Measurements from ENCODE around the gene SLC66A1.
A peak's percentile ranks its signal among the peaks of the same experiment; 100 is the strongest.

Gene SLC66A1

DNA sequence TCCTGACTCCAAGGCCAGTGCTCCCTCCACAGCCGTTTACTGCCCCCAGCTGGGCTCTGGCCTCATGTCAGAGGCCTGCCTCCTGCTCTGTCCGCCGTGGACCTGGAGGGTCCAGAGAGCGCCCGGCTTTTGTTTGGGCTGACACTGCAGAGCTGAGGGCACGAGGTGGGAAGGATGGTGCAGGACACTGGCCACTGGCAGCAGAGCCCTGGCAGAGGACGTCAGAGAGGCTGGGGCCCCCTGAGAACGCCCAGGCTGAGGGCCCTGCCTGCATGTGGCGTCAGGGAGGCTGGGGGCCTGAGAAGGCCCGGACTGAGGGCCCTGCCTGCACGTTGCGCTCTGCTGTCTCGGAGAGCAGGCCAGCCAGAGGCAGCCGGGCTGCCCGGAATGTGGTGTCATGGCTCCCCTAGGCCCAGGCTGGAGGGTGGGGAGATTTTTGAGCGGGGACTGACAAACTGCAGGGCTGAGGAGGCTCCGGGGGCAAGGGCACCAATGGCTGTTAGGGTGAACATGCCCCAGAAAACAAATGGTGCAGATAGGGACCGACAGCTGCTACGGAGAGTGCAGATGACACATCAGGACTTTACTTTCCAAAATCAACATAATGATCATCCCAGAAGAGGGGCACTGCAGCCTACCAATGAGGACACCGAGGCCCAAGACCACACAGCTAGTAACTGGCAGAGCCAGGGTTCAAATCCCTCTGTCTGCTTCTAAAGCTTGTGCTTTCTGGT lies 31.7 kb downstream of the SLC66A1 start:
- Histone ChIP-seq H3K27ac (replicated peaks; ENCODE audit: low read length) (no peak overlapping the region), H2AK5ac (ENCODE audit: low read depth, low read length) (no peak overlapping the region), H2BK12ac (ENCODE audit: low read length) (no peak overlapping the region), H4K91ac (ENCODE audit: low read depth, low read length, poor library complexity) (no peak overlapping the region), H2AFZ (ENCODE audit: low read length) (no peak overlapping the region), H3K4me1 (ENCODE audit: control insufficient read depth in 2 of 2, insufficient read depth in 1 of 2, low read depth in 1 of 2, low read length in 2 of 2) (peaks cover 2 to 8% of the 10 kb centered on the region in 2 donors), H3K18ac (ENCODE audit: low read length) (no peak overlapping the region), H3K14ac (ENCODE audit: low read length) (no peak overlapping the region), H3K9ac (ENCODE audit: low read depth, low read length, poor library complexity) (no peak overlapping the region), H3K27me3 (ENCODE audit: control insufficient read depth in 3 of 3, insufficient read depth in 3 of 3, low read depth in 1 of 3, low read length in 3 of 3) (no peaks in the 10 kb centered on the region), H2BK15ac (ENCODE audit: low read length) (no peak overlapping the region), H3K79me1 (ENCODE audit: low read depth, low read length) (peaks cover 2% of the 10 kb centered on the region), H3K4ac (ENCODE audit: low read length) (no peak overlapping the region), H3K4me3 (ENCODE audit: low read length in 2 of 2) (no peak overlapping the region), H3K23ac (ENCODE audit: low read depth, low read length, poor library complexity) (peak overlapping the region; percentile 29), H2BK120ac (ENCODE audit: low read depth, low read length) (no peak overlapping the region), H4K8ac (ENCODE audit: low read depth, low read length) (no peak overlapping the region), H2BK5ac (ENCODE audit: low read length) (no peak overlapping the region), H3K9me3 (replicated peaks in 1 of 2; ENCODE audit: control insufficient read depth in 2 of 2, insufficient read depth in 1 of 2, low read depth in 1 of 2, low read length in 2 of 2) (no peaks in the 10 kb centered on the region), H3K36me3 (replicated peaks in 1 of 2; ENCODE audit: control insufficient read depth in 2 of 2, insufficient read depth in 2 of 2, low read length in 2 of 2) (peaks cover 32 to 71% of the 10 kb centered on the region in 2 donors), H3K4me2 (ENCODE audit: insufficient read depth, low read length, poor library complexity, severe bottlenecking) (no peak overlapping the region)
- no peak for DNase-seq (ENCODE audit: low spot score)
- WGBS, 2 donors (ENCODE audit: extremely low coverage in 2 of 2, insufficient read length in 2 of 2, insufficient replicate concordance in 1 of 2) = no CpG with 5 or more reads among the region's 20 CpGs

- DNase-seq (ENCODE audit: low spot score) = peak; percentile 35
- H3K4me1 ChIP-seq (ENCODE audit: control insufficient read depth in 2 of 2, insufficient read depth in 1 of 2, low read depth in 1 of 2, low read length in 2 of 2) = peaks cover 2 to 5% of the 10 kb centered on the region in 2 donors
- H2AK5ac ChIP-seq (ENCODE audit: low read depth, low read length) = no peak overlapping the region
- H3K27ac ChIP-seq (replicated peaks; ENCODE audit: low read length) = no peak overlapping the region
- no peak overlapping the region for H3K4me2 ChIP-seq (ENCODE audit: insufficient read depth, low read length, poor library complexity, severe bottlenecking)
- no peak overlapping the region for H2BK5ac ChIP-seq (ENCODE audit: low read length)
- H2BK120ac ChIP-seq (ENCODE audit: low read depth, low read length) = no peak overlapping the region
- no peak overlapping the region for H2BK15ac ChIP-seq (ENCODE audit: low read length)
- H3K36me3 ChIP-seq (replicated peaks in 1 of 2; ENCODE audit: control insufficient read depth in 2 of 2, insufficient read depth in 2 of 2, low read length in 2 of 2) = peaks cover 33 to 73% of the 10 kb centered on the region in 2 donors
- peak overlapping the region; percentile 50 for H3K9ac ChIP-seq (ENCODE audit: low read depth, low read length, poor library complexity)
- no peak overlapping the region for H3K23ac ChIP-seq (ENCODE audit: low read depth, low read length, poor library complexity)
- no peak overlapping the region for H2BK12ac ChIP-seq (ENCODE audit: low read length)
- no peak overlapping the region for H4K91ac ChIP-seq (ENCODE audit: low read depth, low read length, poor library complexity)
- H3K4me3 ChIP-seq (ENCODE audit: low read length in 2 of 2) = no peak overlapping the region
- no peak overlapping the region for H3K14ac ChIP-seq (ENCODE audit: low read length)
- no CpG with 5 or more reads among the region's 12 CpGs for WGBS, 2 donors (ENCODE audit: extremely low coverage in 2 of 2, insufficient read length in 2 of 2, insufficient replicate concordance in 1 of 2)
- H2AFZ ChIP-seq (ENCODE audit: low read length) = no peak overlapping the region
- H3K79me1 ChIP-seq (ENCODE audit: low read depth, low read length) = peaks cover 2% of the 10 kb centered on the region
- no peak overlapping the region for H3K4ac ChIP-seq (ENCODE audit: low read length)
- no peaks in the 10 kb centered on the region for H3K9me3 ChIP-seq (replicated peaks in 1 of 2; ENCODE audit: control insufficient read depth in 2 of 2, insufficient read depth in 1 of 2, low read depth in 1 of 2, low read length in 2 of 2)
- no peak overlapping the region for H3K18ac ChIP-seq (ENCODE audit: low read length)
- no peak overlapping the region for H4K8ac ChIP-seq (ENCODE audit: low read depth, low read length)
- no peaks in the 10 kb centered on the region for H3K27me3 ChIP-seq (ENCODE audit: control insufficient read depth in 3 of 3, insufficient read depth in 3 of 3, low read depth in 1 of 3, low read length in 3 of 3)
Observed at GRCh38 chr1:19344372-19344810, 32.3 kb downstream of the SLC66A1 start.

- no peak overlapping the region for H4K91ac ChIP-seq (ENCODE audit: low read depth, low read length, poor library complexity)
- peaks cover 2% of the 10 kb centered on the region for H3K79me1 ChIP-seq (ENCODE audit: low read depth, low read length)
- peaks cover 35 to 73% of the 10 kb centered on the region in 2 donors for H3K36me3 ChIP-seq (replicated peaks in 1 of 2; ENCODE audit: control insufficient read depth in 2 of 2, insufficient read depth in 2 of 2, low read length in 2 of 2)
- H3K14ac ChIP-seq (ENCODE audit: low read length) = no peak overlapping the region
- no peak overlapping the region for H2AK5ac ChIP-seq (ENCODE audit: low read depth, low read length)
- no peak overlapping the region for H4K8ac ChIP-seq (ENCODE audit: low read depth, low read length)
- peaks cover under 1 to 2% of the 10 kb centered on the region in 2 donors for H3K4me1 ChIP-seq (ENCODE audit: control insufficient read depth in 2 of 2, insufficient read depth in 1 of 2, low read depth in 1 of 2, low read length in 2 of 2)
- peak overlapping the region; percentile 23 for H2BK12ac ChIP-seq (ENCODE audit: low read length)
- no peak overlapping the region for H3K9ac ChIP-seq (ENCODE audit: low read depth, low read length, poor library complexity)
- H2AFZ ChIP-seq (ENCODE audit: low read length) = no peak overlapping the region
- peak overlapping the region; percentile 15 for H3K27ac ChIP-seq (replicated peaks; ENCODE audit: low read length)
- no peak overlapping the region for H3K4me3 ChIP-seq (ENCODE audit: low read length in 2 of 2)
- no peak overlapping the region for H3K23ac ChIP-seq (ENCODE audit: low read depth, low read length, poor library complexity)
- no peaks in the 10 kb centered on the region for H3K27me3 ChIP-seq (ENCODE audit: control insufficient read depth in 3 of 3, insufficient read depth in 3 of 3, low read depth in 1 of 3, low read length in 3 of 3)
- H2BK15ac ChIP-seq (ENCODE audit: low read length) = no peak overlapping the region
- peak overlapping the region; percentile 54 for H3K18ac ChIP-seq (ENCODE audit: low read length)
- H2BK5ac ChIP-seq (ENCODE audit: low read length) = no peak overlapping the region
- no peak for DNase-seq (ENCODE audit: low spot score)
- WGBS, 2 donors (ENCODE audit: extremely low coverage in 2 of 2, insufficient read length in 2 of 2, insufficient replicate concordance in 1 of 2) = no CpG with 5 or more reads among the region's 11 CpGs
- H2BK120ac ChIP-seq (ENCODE audit: low read depth, low read length) = no peak overlapping the region
- H3K9me3 ChIP-seq (replicated peaks in 1 of 2; ENCODE audit: control insufficient read depth in 2 of 2, insufficient read depth in 1 of 2, low read depth in 1 of 2, low read length in 2 of 2) = no peaks in the 10 kb centered on the region
- no peak overlapping the region for H3K4ac ChIP-seq (ENCODE audit: low read length)
- H3K4me2 ChIP-seq (ENCODE audit: insufficient read depth, low read length, poor library complexity, severe bottlenecking) = no peak overlapping the region
Observed at GRCh38 chr1:19344831-19345230, 32.7 kb downstream of the SLC66A1 start.

GRCh38 chr1:19345391-19345790 lies 33.3 kb downstream of the SLC66A1 start:
- no peak overlapping the region for H2BK120ac ChIP-seq (ENCODE audit: low read depth, low read length)
- no peak overlapping the region for H3K4me2 ChIP-seq (ENCODE audit: insufficient read depth, low read length, poor library complexity, severe bottlenecking)
- H3K36me3 ChIP-seq (replicated peaks in 1 of 2; ENCODE audit: control insufficient read depth in 2 of 2, insufficient read depth in 2 of 2, low read length in 2 of 2) = peaks cover 38 to 73% of the 10 kb centered on the region in 2 donors
- H2BK15ac ChIP-seq (ENCODE audit: low read length) = no peak overlapping the region
- H4K91ac ChIP-seq (ENCODE audit: low read depth, low read length, poor library complexity) = no peak overlapping the region
- no peak overlapping the region for H3K23ac ChIP-seq (ENCODE audit: low read depth, low read length, poor library complexity)
- peak overlapping the region; percentile 50 for H3K9ac ChIP-seq (ENCODE audit: low read depth, low read length, poor library complexity)
- H2AK5ac ChIP-seq (ENCODE audit: low read depth, low read length) = no peak overlapping the region
- DNase-seq (ENCODE audit: low spot score) = no peak
- peaks cover 2% of the 10 kb centered on the region for H3K79me1 ChIP-seq (ENCODE audit: low read depth, low read length)
- no peak overlapping the region for H2BK12ac ChIP-seq (ENCODE audit: low read length)
- H3K9me3 ChIP-seq (replicated peaks in 1 of 2; ENCODE audit: control insufficient read depth in 2 of 2, insufficient read depth in 1 of 2, low read depth in 1 of 2, low read length in 2 of 2) = no peaks in the 10 kb centered on the region
- H3K27ac ChIP-seq (replicated peaks; ENCODE audit: low read length) = peak overlapping the region; percentile 15
- no CpG with 5 or more reads among the region's 8 CpGs for WGBS, 2 donors (ENCODE audit: extremely low coverage in 2 of 2, insufficient read length in 2 of 2, insufficient replicate concordance in 1 of 2)
- no peak overlapping the region for H3K18ac ChIP-seq (ENCODE audit: low read length)
- H3K4ac ChIP-seq (ENCODE audit: low read length) = no peak overlapping the region
- H3K14ac ChIP-seq (ENCODE audit: low read length) = no peak overlapping the region
- H3K27me3 ChIP-seq (ENCODE audit: control insufficient read depth in 3 of 3, insufficient read depth in 3 of 3, low read depth in 1 of 3, low read length in 3 of 3) = no peaks in the 10 kb centered on the region
- peaks cover 0 to 2% of the 10 kb centered on the region in 2 donors for H3K4me1 ChIP-seq (ENCODE audit: control insufficient read depth in 2 of 2, insufficient read depth in 1 of 2, low read depth in 1 of 2, low read length in 2 of 2)
- no peak overlapping the region for H3K4me3 ChIP-seq (ENCODE audit: low read length in 2 of 2)
- H4K8ac ChIP-seq (ENCODE audit: low read depth, low read length) = no peak overlapping the region
- no peak overlapping the region for H2AFZ ChIP-seq (ENCODE audit: low read length)
- no peak overlapping the region for H2BK5ac ChIP-seq (ENCODE audit: low read length)
